Muscle of leg (tissue), 11 donors: Measurements from ENCODE around the gene ALK. TPM values are rescaled to one million over a fixed set of nuclear protein-coding genes. Genes with fewer than 3 reads are reported as not detected.

Experiments used
- DNase-seq: peaks from one replicate; pipeline ENCODE4 v3.0.0; 2013
- H3K27ac ChIP-seq: one replicate; pipeline ENCODE4 v1.5.1; 2013; ENCODE audit warnings: mild to moderate bottlenecking, low read length, control low read depth
- H3K27me3 ChIP-seq: one replicate; pipeline ENCODE4 v1.6.1; 2013; ENCODE audit warnings: low read length; ENCODE audit not compliant: control insufficient read depth, insufficient read depth
- H3K36me3 ChIP-seq: one replicate; pipeline ENCODE4 v1.6.1; 2013; ENCODE audit warnings: low read length; ENCODE audit not compliant: control insufficient read depth, insufficient read depth
- H3K4me1 ChIP-seq: one replicate; pipeline ENCODE4 v1.6.1; 2013; ENCODE audit warnings: low read length; ENCODE audit not compliant: control insufficient read depth, insufficient read depth
- H3K4me3 ChIP-seq: one replicate; pipeline ENCODE4 v1.5.1; 2013; ENCODE audit warnings: low read length, control low read depth
- H3K9me3 ChIP-seq: replicated peaks from 2 replicates; pipeline ENCODE4 v1.6.1; 2013; ENCODE audit warnings: low read depth, low read length; ENCODE audit not compliant: control insufficient read depth
- WGBS: methylation state at CpG from one replicate; pipeline ENCODE4 v1.1.5; 2013; ENCODE audit warnings: missing lambda C conversion rate; ENCODE audit not compliant: insufficient coverage; 5-methylcytosine and 5-hydroxymethylcytosine counted together
- polyA plus RNA-seq, 8 donors: library from polyadenylated mRNA; unstranded; fragments of 120-200 nt; gene quantifications; one replicate each; pipeline versions ENCODE4 v1.2.1 to v1.2.3, GENCODE V29; 2013; ENCODE audit warnings: inconsistent platforms in 1 of 8, low replicate concordance in 1 of 8; ENCODE audit not compliant: insufficient read length in 8 of 8, insufficient read depth in 1 of 8
- total RNA-seq: library from RNA; stranded (reverse); fragments of 120-200 nt; gene quantifications from one replicate; pipeline ENCODE4 v1.2.4, GENCODE V29; 2013

Gene ALK
- total and polyA plus RNA-seq, 9 donors, result 0.04 to 0.29 (median 0.09) TPM

DNA sequence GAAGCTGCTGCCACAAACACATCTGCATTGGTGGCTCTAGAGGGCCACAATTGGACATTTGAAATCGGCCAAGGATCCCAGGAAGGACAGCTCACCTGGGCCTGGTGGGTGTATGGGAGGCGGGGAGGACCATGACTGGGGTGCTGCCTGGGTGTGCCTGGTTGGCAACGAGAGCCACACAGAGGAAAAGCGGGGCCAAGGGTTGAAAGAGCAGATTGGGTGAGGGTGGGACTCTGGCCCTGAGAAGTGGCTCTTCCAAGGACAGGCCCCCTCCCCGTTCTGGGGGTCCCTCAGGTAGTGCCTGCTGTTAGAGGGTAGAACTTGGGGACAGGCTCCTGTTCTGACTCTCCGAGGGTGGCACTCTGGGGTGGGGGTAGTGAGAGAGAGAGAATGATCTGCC, 703.3 kb downstream of the ALK start:
- DNase-seq, result no peak
- Histone ChIP-seq H3K9me3 (no peaks in the 10 kb centered on the region), H3K27ac (no peak overlapping the region), H3K36me3 (no peaks in the 10 kb centered on the region), H3K4me1 (no peaks in the 10 kb centered on the region), H3K4me3 (no peak overlapping the region), H3K27me3 (peaks cover 18% of the 10 kb centered on the region)
- 85% methylated on average over 5 of the region's 6 CpGs for WGBS

- Histone ChIP-seq H3K27ac (no peak overlapping the region), H3K9me3 (no peaks in the 10 kb centered on the region), H3K4me3 (no peak overlapping the region), H3K27me3 (peaks cover 18% of the 10 kb centered on the region), H3K4me1 (no peaks in the 10 kb centered on the region), H3K36me3 (no peaks in the 10 kb centered on the region)
- DNase-seq, result no peak
- 96% methylated on average over 5 of the region's 5 CpGs for WGBS
These were observed 704.8 kb downstream of the ALK start for GRCh38 chr2:29216609-29216909.

DNA sequence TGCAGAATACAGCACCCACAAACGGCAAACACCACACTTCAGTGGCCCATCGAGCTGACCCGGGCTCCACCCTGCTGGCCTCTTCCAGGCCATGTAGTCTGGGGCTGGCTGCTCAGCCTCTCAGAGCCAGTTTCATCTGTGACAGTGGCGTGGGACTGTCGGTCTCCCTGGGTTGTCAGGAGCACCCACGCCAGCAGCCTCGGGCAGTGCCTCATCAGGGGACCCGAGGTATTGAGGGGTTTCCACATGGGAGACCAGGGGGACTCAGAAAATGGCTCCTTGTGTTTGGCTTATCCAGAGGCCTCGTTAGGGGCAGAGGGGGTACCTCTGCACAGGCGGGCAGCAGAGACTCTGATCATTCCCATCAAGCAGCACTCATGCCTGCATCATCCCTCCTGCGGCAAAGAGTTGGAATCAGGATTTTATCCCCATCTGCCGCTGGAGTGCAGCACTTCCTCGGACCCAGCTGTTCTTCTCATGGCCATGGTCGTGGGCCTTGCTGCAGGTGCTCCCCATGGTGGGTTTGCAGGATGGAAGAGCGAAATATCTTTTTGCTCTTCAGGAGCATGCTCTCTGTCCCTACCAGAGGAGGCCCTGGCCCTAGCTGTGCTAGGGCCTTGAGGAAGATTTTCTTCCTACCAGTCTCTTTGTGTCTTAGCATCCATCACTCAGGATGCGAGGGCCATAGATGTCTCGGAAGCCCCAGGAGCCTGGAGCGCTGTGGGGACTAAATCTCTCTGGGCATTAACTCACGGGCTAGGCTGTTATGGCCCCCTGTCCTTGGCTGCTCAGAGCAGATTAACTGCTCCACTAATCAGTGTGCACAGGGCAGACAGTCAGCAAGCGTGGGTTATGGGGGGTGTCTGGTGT, 705.4 kb downstream of the ALK start:
- Histone ChIP-seq H3K27me3 (peaks cover 18% of the 10 kb centered on the region), H3K9me3 (no peaks in the 10 kb centered on the region), H3K27ac (no peak overlapping the region), H3K4me3 (no peak overlapping the region), H3K4me1 (no peaks in the 10 kb centered on the region), H3K36me3 (no peaks in the 10 kb centered on the region)
- 78% methylated on average over 19 of the region's 20 CpGs for WGBS
- no peak for DNase-seq

- H3K36me3 ChIP-seq, result no peaks in the 10 kb centered on the region
- peaks cover 15% of the 10 kb centered on the region for H3K27me3 ChIP-seq
- no peaks in the 10 kb centered on the region for H3K4me1 ChIP-seq
- no peak overlapping the region for H3K4me3 ChIP-seq
- H3K9me3 ChIP-seq, result no peaks in the 10 kb centered on the region
- DNase-seq, result no peak
- 92% methylated on average over 2 of the region's 5 CpGs for WGBS
- H3K27ac ChIP-seq, result no peak overlapping the region
These were observed 706.3 kb downstream of the ALK start for GRCh38 chr2:29215073-29215472.

DNA sequence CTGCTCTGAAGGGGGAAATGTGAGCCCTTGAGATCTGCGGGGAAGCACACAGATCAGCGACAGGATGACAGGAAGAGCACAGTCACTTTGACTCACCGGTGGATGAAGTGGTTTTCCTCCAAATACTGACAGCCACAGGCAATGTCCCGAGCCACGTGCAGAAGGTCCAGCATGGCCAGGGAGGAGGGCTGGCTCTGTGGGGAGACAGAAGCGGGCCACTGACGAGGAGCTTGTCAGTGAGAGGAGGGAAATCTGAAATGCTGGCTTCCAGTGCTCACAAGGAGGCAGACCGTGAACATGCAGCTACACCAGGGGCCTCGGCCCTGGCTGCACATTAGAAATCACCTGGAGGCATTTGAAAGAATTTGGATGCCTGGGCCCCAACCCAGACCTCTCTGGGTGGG, 707.5 kb downstream of the ALK start:
- H3K27ac ChIP-seq, result no peak overlapping the region
- WGBS, result 15% methylated on average over 8 of the region's 9 CpGs
- no peak overlapping the region for H3K4me3 ChIP-seq
- no peak for DNase-seq
- H3K27me3 ChIP-seq, result peaks cover 15% of the 10 kb centered on the region
- no peaks in the 10 kb centered on the region for H3K36me3 ChIP-seq
- H3K4me1 ChIP-seq, result no peaks in the 10 kb centered on the region
- no peaks in the 10 kb centered on the region for H3K9me3 ChIP-seq

- H3K4me1 ChIP-seq, result no peaks in the 10 kb centered on the region
- peaks cover 15% of the 10 kb centered on the region for H3K27me3 ChIP-seq
- no peak overlapping the region for H3K27ac ChIP-seq
- WGBS, result 62% methylated on average over 5 of the region's 5 CpGs
- no peak overlapping the region for H3K4me3 ChIP-seq
- H3K36me3 ChIP-seq, result no peaks in the 10 kb centered on the region
- H3K9me3 ChIP-seq, result no peaks in the 10 kb centered on the region
- DNase-seq, result no peak
These were observed 709.4 kb downstream of the ALK start for GRCh38 chr2:29212009-29212408.

GRCh38 chr2:29209551-29209950, 711.8 kb downstream of the ALK start:
- 100% methylated on average over 1 of the region's 5 CpGs for WGBS
- no peak overlapping the region for H3K27ac ChIP-seq
- no peak for DNase-seq
- H3K4me3 ChIP-seq, result no peak overlapping the region
- no peaks in the 10 kb centered on the region for H3K36me3 ChIP-seq
- H3K27me3 ChIP-seq, result peaks cover 7% of the 10 kb centered on the region
- no peaks in the 10 kb centered on the region for H3K9me3 ChIP-seq
- no peaks in the 10 kb centered on the region for H3K4me1 ChIP-seq

GRCh38 chr2:29207352-29208148, 713.8 kb downstream of the ALK start:
- WGBS, result no CpG with 5 or more reads among the region's 3 CpGs
- H3K4me3 ChIP-seq, result no peak overlapping the region
- DNase-seq, result no peak
- H3K36me3 ChIP-seq, result no peaks in the 10 kb centered on the region
- H3K27me3 ChIP-seq, result no peaks in the 10 kb centered on the region
- no peaks in the 10 kb centered on the region for H3K9me3 ChIP-seq
- no peak overlapping the region for H3K27ac ChIP-seq
- H3K4me1 ChIP-seq, result no peaks in the 10 kb centered on the region

DNA sequence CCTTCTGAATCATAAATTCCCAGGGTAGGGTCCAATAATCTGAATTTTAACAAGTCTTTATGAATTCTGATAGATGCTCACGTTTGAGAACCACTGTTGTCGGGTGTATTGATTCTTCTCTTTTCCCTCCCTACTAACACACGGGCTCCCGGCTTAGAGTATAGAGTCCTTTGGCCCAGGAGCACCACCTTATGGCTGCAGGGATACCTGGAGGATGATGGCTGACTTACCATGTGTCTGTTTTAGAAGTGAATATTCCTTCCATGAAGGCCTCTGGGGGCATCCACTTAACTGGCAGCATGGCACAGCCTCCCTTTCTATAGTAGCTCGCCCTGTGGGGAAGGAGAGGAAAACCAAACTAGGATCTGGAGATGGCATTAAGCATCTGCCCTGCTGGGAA, 714.4 kb downstream of the ALK start:
- H3K36me3 ChIP-seq, result no peaks in the 10 kb centered on the region
- H3K27me3 ChIP-seq, result no peaks in the 10 kb centered on the region
- WGBS, result no CpG with 5 or more reads among the region's 5 CpGs
- no peaks in the 10 kb centered on the region for H3K9me3 ChIP-seq
- H3K4me3 ChIP-seq, result no peak overlapping the region
- no peaks in the 10 kb centered on the region for H3K4me1 ChIP-seq
- no peak overlapping the region for H3K27ac ChIP-seq
- no peak for DNase-seq

DNA sequence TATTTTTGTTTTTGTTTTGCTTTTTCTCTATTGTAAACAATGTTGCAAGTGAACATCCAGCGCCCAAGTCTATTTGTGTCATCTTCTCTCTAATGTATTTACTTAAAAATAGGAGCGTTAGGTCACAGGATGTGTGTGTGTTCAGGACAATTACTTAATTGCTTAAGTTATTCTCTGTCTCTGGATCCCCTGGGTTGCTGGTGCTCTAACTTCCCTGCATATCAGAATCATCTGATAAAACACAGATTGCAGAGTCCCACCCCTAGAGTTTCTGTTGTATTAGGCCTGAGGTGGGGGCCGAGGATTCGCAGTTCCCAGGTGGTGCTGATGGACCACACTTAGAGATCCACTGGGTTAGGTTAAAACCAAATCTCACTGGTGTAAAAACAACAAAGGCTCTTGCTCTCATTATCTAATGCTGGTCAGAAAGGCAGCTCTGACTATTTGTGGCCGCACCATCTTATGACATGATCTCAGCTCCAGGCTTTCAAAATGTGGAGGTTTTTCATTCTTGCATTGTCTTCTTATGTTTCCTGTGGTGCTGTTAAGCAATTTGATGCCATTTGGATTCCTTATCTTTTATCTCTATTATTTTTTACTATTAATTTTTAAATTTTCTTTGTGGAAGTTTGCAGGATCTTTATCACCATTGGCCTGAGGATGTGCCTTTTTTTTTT, 718.4 kb downstream of the ALK start:
- no peaks in the 10 kb centered on the region for H3K36me3 ChIP-seq
- no peaks in the 10 kb centered on the region for H3K4me1 ChIP-seq
- no peak overlapping the region for H3K27ac ChIP-seq
- no peaks in the 10 kb centered on the region for H3K27me3 ChIP-seq
- 94% methylated on average over 2 of the region's 5 CpGs for WGBS
- H3K9me3 ChIP-seq, result no peaks in the 10 kb centered on the region
- no peak overlapping the region for H3K4me3 ChIP-seq
- DNase-seq, result no peak
